Measurements from ENCODE around the gene SHF. TPM values are rescaled to one million over a fixed set of nuclear protein-coding genes. Genes with fewer than 3 reads are reported as not detected.

SHF gene
- total and polyA plus RNA-seq, 2 of the 4 experiments (the other 2 are of a cell fraction) = 1.8 to 3.5 TPM

GRCh38 chr15:45182996-45183395 is 4.8 kb downstream of the SHF start:
- dilution Hi-C loops (cut with HindIII; ENCODE audit: low sequenced_read_pairs, unreplicated experiment) (no loop called here), intact Hi-C loops (cut with micrococcal nuclease) (no loop called here), in situ Hi-C loops (cut with MboI; ENCODE audit: low sequenced_read_pairs) (loop anchor here (25.0 kb wide), 1 partner anchor 429 kb away; no protein-coding TSS in a partner anchor)
- H3K27me3 ChIP-seq (ENCODE audit: control insufficient read depth, insufficient read depth, low read length) = no peaks in the 10 kb centered on the region
- BruUV-seq (replicated peaks) = no TSS peak
- H2BK120ac ChIP-seq (ENCODE audit: low read depth, low read length) = no peak overlapping the region
- H3K18ac ChIP-seq (ENCODE audit: low read depth, low read length) = no peak overlapping the region
- H3K23ac ChIP-seq (ENCODE audit: low read depth, low read length) = no peak overlapping the region
- WGBS, 2 experiments (ENCODE audit: extremely low coverage in 2 of 2, insufficient read length in 1 of 2) = no CpG with 5 or more reads among the region's 1 CpG
- no peak overlapping the region for H3K4me3 ChIP-seq (ENCODE audit: insufficient read depth, low read depth, low read length)
- no peak overlapping the region for H2BK15ac ChIP-seq (ENCODE audit: low read depth, low read length)
- H4K91ac ChIP-seq (ENCODE audit: insufficient read depth, low read depth, low read length) = no peak overlapping the region
- no peak overlapping the region for H3K4ac ChIP-seq (ENCODE audit: low read depth, low read length)
- H4K5ac ChIP-seq (ENCODE audit: low read depth, low read length) = no peak overlapping the region
- H3K27ac ChIP-seq (ENCODE audit: insufficient read depth, low read length) = no peak overlapping the region
- H2AK9ac ChIP-seq (replicated peaks; ENCODE audit: low read depth, low read length, poor library complexity) = no peak overlapping the region
- no peaks in the 10 kb centered on the region for H3K79me1 ChIP-seq (ENCODE audit: low read depth in 1 of 2, low read length in 2 of 2)
- ChIA-PET POLR2A (ENCODE audit: unreplicated experiment) (no interaction called here), CTCF (no interaction called here)
- no peaks in the 10 kb centered on the region; the same call in 1 of the 2 replicates for H4K20me1 ChIP-seq (ENCODE audit: insufficient read depth, low read length)
- H3K14ac ChIP-seq (replicated peaks; ENCODE audit: low read depth, low read length) = no peak overlapping the region
- H2AK5ac ChIP-seq (ENCODE audit: low read depth, low read length) = no peak overlapping the region
- H3K9me3 ChIP-seq (ENCODE audit: control insufficient read depth, insufficient read depth, low read length) = no peaks in the 10 kb centered on the region
- ATAC-seq (ENCODE audit: low read depth) (no peak), DNase-seq (no peak)
- TF ChIP-seq NFE2L2 (IDR thresholded peaks at IDR 0.05; ENCODE audit: low read depth, low read length) (peak; percentile 76), MAZ (IDR thresholded peaks at IDR 0.05; ENCODE audit: borderline replicate concordance, low read depth, low read length) (no peak), SMC3 (IDR thresholded peaks at IDR 0.05; ENCODE audit: low read depth, low read length) (no peak), BHLHE40 (IDR thresholded peaks at IDR 0.05; ENCODE audit: low read depth, low read length) (no peak)
- H4K8ac ChIP-seq (ENCODE audit: low read depth in 2 of 2, low read length in 2 of 2) = no peak overlapping the region
- H3K9me1 ChIP-seq (ENCODE audit: insufficient read depth, low read length) = peaks cover 12% of the 10 kb centered on the region; the same call in 1 of the 2 replicates
- no peak overlapping the region for H2AFZ ChIP-seq (replicated peaks; ENCODE audit: low read length, poor library complexity)
- no peak overlapping the region for H3K9ac ChIP-seq (ENCODE audit: low read depth, low read length)
- no peak overlapping the region for H2BK20ac ChIP-seq (ENCODE audit: low read depth, low read length)
- H3K4me1 ChIP-seq (ENCODE audit: control insufficient read depth, insufficient read depth, low read length) = peaks cover 6% of the 10 kb centered on the region
- H3K56ac ChIP-seq (ENCODE audit: extremely low read depth, insufficient read depth, low read length) = no peak overlapping the region
- no peaks in the 10 kb centered on the region; the same call in 1 of the 2 replicates for H3K36me3 ChIP-seq (ENCODE audit: control insufficient read depth, insufficient read depth, low read length)
- no peak overlapping the region for H3K4me2 ChIP-seq (ENCODE audit: low read depth, low read length)
- no peak overlapping the region for H2BK5ac ChIP-seq (ENCODE audit: low read depth, low read length, poor library complexity, severe bottlenecking)
